HFF-Myc (cell line): ENCODE results near the gene CHMP4B.
"Not testable (repeated sequence)": the region's sequence is repeated elsewhere in the genome, so short reads cannot be mapped to it uniquely, and the experiment has no call there.

Experiments
- DNase-seq: peaks from one replicate; pipeline ENCODE4 v3.0.0-alpha.2; 2011; ENCODE audit warnings: low read depth; ENCODE audit errors: extremely low read depth
- H3K4me3 ChIP-seq: replicated peaks from 2 replicates; pipeline ENCODE4 v1.5.1; 2011; ENCODE audit warnings: low read depth, mild to moderate bottlenecking, control low read depth, low read length
- CTCF ChIP-seq: IDR thresholded peaks from 2 replicates; pipeline ENCODE4 v1.5.1; 2012; ENCODE audit warnings: mild to moderate bottlenecking, low read depth, low read length, control low read depth; ENCODE audit errors: missing control alignments

CHMP4B gene

GRCh38 chr20:33791959-33792597 lies 19.1 kb upstream of the CHMP4B start:
- DNase-seq, result no peak
- peak; percentile 80 for TF ChIP-seq CTCF
- H3K4me3 ChIP-seq, result no peak overlapping the region

GRCh38 chr20:33792598-33792989 lies 18.6 kb upstream of the CHMP4B start:
- not testable (repeated sequence) for DNase-seq, H3K4me3 ChIP-seq

GRCh38 chr20:33793011-33793931 lies 17.9 kb upstream of the CHMP4B start:
- no peak overlapping the region for H3K4me3 ChIP-seq
- no peak for TF ChIP-seq CTCF
- no peak for DNase-seq

GRCh38 chr20:33796263-33796906 lies 14.8 kb upstream of the CHMP4B start:
- no peak overlapping the region for H3K4me3 ChIP-seq
- TF ChIP-seq CTCF, result no peak
- no peak for DNase-seq

- DNase-seq, result no peak
- no peak overlapping the region for H3K4me3 ChIP-seq
- TF ChIP-seq CTCF, result no peak
Observed at GRCh38 chr20:33796907-33797544, 14.1 kb upstream of the CHMP4B start.

GRCh38 chr20:33798444-33798843 lies 12.7 kb upstream of the CHMP4B start:
- DNase-seq, result no peak
- TF ChIP-seq CTCF, result no peak
- H3K4me3 ChIP-seq, result no peak overlapping the region
